ENCODE data around the gene TRPC4. TPM values are rescaled to one million over a fixed set of nuclear protein-coding genes. Genes with fewer than 3 reads are reported as not detected.

TRPC4 gene
- total and polyA plus RNA-seq, 2 donors (not counting 1 experiment from before 2014, with no cell fraction given) = 1.7 to 30.7 TPM

GRCh38 chr13:37869506-37869755, 141 bp downstream of the TRPC4 start:
- no peak for TF ChIP-seq CTCF (conservative IDR thresholded peaks at IDR 0.05 in 1 of 2, IDR thresholded peaks at IDR 0.05 in 1 of 2; ENCODE audit: low read depth in 1 of 2, low read length in 2 of 2)
- no peak for TF ChIP-seq EZH2 (IDR thresholded peaks at IDR 0.05; ENCODE audit: low read length, missing control alignments)
- Histone ChIP-seq H3K36me3 (ENCODE audit: control insufficient read depth, insufficient read depth, low read length) (no peaks in the 10 kb centered on the region), H3K4me3 (replicated peaks in 1 of 4; ENCODE audit: control extremely low read depth in 1 of 4, insufficient read depth in 1 of 4, low read depth in 3 of 4, low read length in 4 of 4) (peak overlapping the region; percentile 62 to 73 (median 69)), H3K27ac (ENCODE audit: insufficient read depth, low read length) (peak overlapping the region; percentile 56), H3K4me1 (ENCODE audit: control insufficient read depth, extremely low read depth, insufficient read depth, low read length) (peaks cover 7% of the 10 kb centered on the region), H2AFZ (ENCODE audit: low read length) (peak overlapping the region; percentile 89), H3K9me3 (ENCODE audit: control insufficient read depth, insufficient read depth, low read depth, low read length) (no peaks in the 10 kb centered on the region), H3K27me3 (ENCODE audit: control insufficient read depth, insufficient read depth, low read length) (no peaks in the 10 kb centered on the region), H4K20me1 (ENCODE audit: control insufficient read depth, extremely low read depth, insufficient read depth, low read length) (no peaks in the 10 kb centered on the region), H3K9ac (ENCODE audit: insufficient read depth, low read length) (peak overlapping the region; percentile 81), H3K4me2 (ENCODE audit: extremely low read depth, insufficient read depth, low read length) (peak overlapping the region; percentile 90), H3K79me2 (ENCODE audit: control insufficient read depth, insufficient read depth, low read length) (peaks cover 13% of the 10 kb centered on the region)
- no peak for DNase-seq (ENCODE audit: low read depth in 2 of 2)

GRCh38 chr13:37868691-37869505, 674 bp downstream of the TRPC4 start:
- Histone ChIP-seq H2AFZ (ENCODE audit: low read length) (peak overlapping the region; percentile 89), H3K79me2 (ENCODE audit: control insufficient read depth, insufficient read depth, low read length) (peaks cover 13% of the 10 kb centered on the region), H3K9ac (ENCODE audit: insufficient read depth, low read length) (peak overlapping the region; percentile 81), H4K20me1 (ENCODE audit: control insufficient read depth, extremely low read depth, insufficient read depth, low read length) (no peaks in the 10 kb centered on the region), H3K4me3 (replicated peaks in 1 of 4; ENCODE audit: control extremely low read depth in 1 of 4, insufficient read depth in 1 of 4, low read depth in 3 of 4, low read length in 4 of 4) (peak overlapping the region; percentile 62 to 73 (median 69)), H3K27ac (ENCODE audit: insufficient read depth, low read length) (peak overlapping the region; percentile 56), H3K4me1 (ENCODE audit: control insufficient read depth, extremely low read depth, insufficient read depth, low read length) (peaks cover 7% of the 10 kb centered on the region), H3K27me3 (ENCODE audit: control insufficient read depth, insufficient read depth, low read length) (no peaks in the 10 kb centered on the region), H3K4me2 (ENCODE audit: extremely low read depth, insufficient read depth, low read length) (peak overlapping the region; percentile 90), H3K9me3 (ENCODE audit: control insufficient read depth, insufficient read depth, low read depth, low read length) (no peaks in the 10 kb centered on the region), H3K36me3 (ENCODE audit: control insufficient read depth, insufficient read depth, low read length) (no peaks in the 10 kb centered on the region)
- DNase-seq (ENCODE audit: low read depth in 2 of 2) = peak; percentile 39 to 58
- TF ChIP-seq CTCF (conservative IDR thresholded peaks at IDR 0.05 in 1 of 2, IDR thresholded peaks at IDR 0.05 in 1 of 2; ENCODE audit: low read depth in 1 of 2, low read length in 2 of 2) (no peak), EZH2 (IDR thresholded peaks at IDR 0.05; ENCODE audit: low read length, missing control alignments) (peak; percentile 57)

GRCh38 chr13:37863708-37864107, 5.9 kb downstream of the TRPC4 start:
- TF ChIP-seq CTCF (conservative IDR thresholded peaks at IDR 0.05 in 1 of 2, IDR thresholded peaks at IDR 0.05 in 1 of 2; ENCODE audit: low read depth in 1 of 2, low read length in 2 of 2) = no peak
- TF ChIP-seq EZH2 (IDR thresholded peaks at IDR 0.05; ENCODE audit: low read length, missing control alignments) = no peak
- H3K4me2 ChIP-seq (ENCODE audit: extremely low read depth, insufficient read depth, low read length) = no peak overlapping the region
- H3K4me3 ChIP-seq (replicated peaks in 1 of 4; ENCODE audit: control extremely low read depth in 1 of 4, insufficient read depth in 1 of 4, low read depth in 3 of 4, low read length in 4 of 4) = no peak overlapping the region
- no peak overlapping the region for H3K27ac ChIP-seq (ENCODE audit: insufficient read depth, low read length)
- H3K36me3 ChIP-seq (ENCODE audit: control insufficient read depth, insufficient read depth, low read length) = no peaks in the 10 kb centered on the region
- no peaks in the 10 kb centered on the region for H4K20me1 ChIP-seq (ENCODE audit: control insufficient read depth, extremely low read depth, insufficient read depth, low read length)
- H3K4me1 ChIP-seq (ENCODE audit: control insufficient read depth, extremely low read depth, insufficient read depth, low read length) = no peaks in the 10 kb centered on the region
- peaks cover 21% of the 10 kb centered on the region for H3K79me2 ChIP-seq (ENCODE audit: control insufficient read depth, insufficient read depth, low read length)
- no peaks in the 10 kb centered on the region for H3K9me3 ChIP-seq (ENCODE audit: control insufficient read depth, insufficient read depth, low read depth, low read length)
- H3K9ac ChIP-seq (ENCODE audit: insufficient read depth, low read length) = no peak overlapping the region
- no peak overlapping the region for H2AFZ ChIP-seq (ENCODE audit: low read length)
- DNase-seq (ENCODE audit: low read depth in 2 of 2) = no peak
- H3K27me3 ChIP-seq (ENCODE audit: control insufficient read depth, insufficient read depth, low read length) = no peaks in the 10 kb centered on the region

All from fibroblast of lung (primary cell).